ENCODE results near the gene MILR1.
"Not testable (repeated sequence)": the region's sequence is repeated elsewhere in the genome, so short reads cannot be mapped to it uniquely, and the experiment has no call there.

The MILR1 gene

DNA sequence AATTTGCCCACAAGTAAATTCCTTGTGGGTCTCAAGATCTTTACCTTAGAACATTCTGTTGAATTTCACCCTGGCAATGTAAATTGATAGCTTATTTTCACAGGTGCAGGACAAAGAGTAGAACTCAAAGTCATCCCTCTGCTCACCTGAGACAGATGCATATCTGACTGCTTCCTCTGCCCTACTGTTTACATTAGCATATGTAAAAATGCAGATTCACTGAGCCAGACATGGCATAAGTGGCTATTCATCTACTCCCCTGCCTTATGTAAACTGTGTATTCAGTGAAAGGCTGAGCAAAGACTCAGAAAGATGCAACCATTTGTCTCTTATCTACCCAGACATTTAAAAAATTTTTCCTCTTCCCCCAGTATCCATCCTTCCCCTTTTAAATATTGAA lies 22.3 kb upstream of the MILR1 start:
- no peak for DNase-seq

DNA sequence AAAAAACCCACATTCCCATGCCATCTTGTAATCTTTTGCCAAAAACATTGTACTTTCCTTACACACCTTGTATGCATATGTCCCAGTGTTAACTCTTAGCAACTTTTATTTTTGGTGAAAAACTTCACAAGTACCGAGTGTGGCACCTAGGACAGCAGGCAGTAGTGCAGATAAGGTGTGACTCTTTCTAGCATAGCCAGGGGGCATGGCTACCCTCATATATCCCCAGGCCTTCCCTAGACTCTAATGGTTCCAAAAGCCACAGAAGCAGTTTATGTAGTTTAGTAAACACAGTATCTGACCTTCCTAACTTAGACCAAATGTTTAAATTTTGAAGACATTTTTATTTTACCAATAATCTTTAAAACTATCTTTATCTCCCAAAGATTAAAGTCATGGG lies 20.5 kb upstream of the MILR1 start:
- DNase-seq: no peak

DNA sequence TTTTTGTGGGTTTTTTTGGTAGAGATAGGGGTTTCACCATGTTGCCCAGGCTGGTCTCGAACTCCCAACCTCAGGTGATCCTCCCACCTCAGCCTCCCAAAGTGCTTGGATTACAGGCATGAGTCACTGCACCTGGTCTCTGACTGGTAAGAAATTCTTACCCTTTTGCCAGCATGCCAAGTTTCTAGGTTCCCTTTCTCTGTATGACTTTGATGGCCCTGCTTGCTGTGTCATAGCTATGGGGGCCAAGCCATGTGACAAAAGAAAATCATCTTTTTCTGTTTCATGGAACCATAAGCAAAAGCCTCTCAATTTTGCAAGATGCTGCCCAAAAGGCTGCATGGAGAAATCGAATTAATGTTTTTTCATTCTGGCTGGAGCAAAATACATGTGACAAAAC lies 18.9 kb upstream of the MILR1 start:
- DNase-seq: not testable (repeated sequence)

DNA sequence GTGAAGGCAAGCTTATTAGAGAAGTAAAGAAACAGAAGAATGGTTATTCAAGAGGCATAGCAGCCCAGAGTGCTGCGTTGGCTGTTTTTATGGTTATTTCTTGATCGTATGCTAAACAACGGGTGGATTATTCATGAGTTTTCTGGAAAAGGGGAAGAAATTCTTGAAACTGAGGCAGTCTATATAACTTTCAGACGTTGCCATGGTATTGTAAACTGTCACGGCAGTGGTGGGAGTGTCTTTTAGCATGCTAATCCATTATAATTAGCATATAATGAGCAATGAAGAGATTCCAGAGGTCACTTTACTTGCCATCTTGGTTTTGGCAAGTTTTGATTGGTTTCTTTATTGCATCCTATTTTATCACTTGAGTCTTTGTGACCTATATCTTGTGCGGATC lies 17.4 kb upstream of the MILR1 start:
- no peak for DNase-seq

DNA sequence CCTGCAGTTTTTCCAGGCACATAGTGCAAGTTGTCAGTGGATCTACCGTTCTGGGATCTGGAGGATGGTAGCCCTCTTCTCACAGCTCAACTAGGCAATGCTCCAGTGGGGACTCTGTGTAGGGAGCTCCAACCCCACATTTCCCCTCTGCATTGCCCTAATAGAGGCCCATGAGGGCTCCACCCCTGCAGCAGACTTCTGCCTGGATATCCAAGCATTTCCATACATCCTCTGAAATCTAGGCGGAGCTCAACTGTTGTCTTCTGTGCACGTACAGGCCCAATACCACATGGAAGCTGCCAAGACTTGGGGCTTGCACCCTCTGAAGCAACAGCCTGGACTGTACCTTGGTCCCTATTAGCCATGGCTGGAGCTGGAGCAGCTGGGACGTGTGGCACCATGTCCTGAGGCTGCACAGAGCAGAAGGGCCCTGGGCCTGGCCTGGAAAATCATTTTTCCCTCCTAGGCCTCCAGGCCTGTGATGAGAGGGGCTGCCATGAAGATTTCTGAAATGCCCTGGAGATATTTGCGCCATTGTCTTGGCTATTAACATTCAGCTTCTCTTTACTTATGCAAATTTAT lies 10.9 kb upstream of the MILR1 start:
- no peak for DNase-seq

DNA sequence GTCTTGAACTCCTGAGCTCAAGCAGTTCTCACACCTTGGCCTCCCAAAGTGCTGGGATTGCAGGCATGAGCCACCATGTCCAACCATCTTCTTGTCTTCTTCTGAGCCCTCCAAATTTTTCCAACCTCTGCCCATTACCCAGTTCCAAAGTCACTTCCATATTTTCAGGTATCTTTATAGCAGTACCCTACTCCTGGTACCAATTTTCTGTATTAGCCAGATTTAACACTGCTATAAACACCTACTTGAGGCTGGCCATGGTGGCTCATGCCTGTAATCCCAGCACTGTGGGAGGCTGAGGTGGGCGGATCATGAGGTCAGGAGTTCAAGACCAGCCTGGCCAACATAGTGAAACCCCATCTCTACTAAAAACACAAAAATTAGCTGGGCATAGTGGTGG lies 9.4 kb upstream of the MILR1 start:
- not testable (repeated sequence) for DNase-seq

DNA sequence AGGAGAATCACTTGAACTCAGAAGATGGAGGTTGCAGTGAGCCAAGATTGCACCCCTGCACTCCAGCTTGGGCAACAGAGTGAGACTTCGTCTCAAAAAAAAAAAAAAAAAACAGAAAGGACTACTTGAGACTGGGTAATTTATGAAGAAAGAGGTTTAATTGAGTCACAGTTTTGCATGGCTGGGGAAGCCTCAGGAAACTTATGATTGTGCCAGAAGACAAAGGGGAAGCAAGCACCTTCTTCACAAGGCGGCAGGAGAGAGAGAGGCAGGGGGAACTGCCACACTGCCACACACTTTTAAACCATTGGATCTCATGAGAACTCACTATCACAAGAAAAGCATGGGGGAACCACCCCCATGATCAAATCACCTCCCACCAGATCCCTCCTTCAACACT lies 9.0 kb upstream of the MILR1 start:
- DNase-seq: no peak

DNA sequence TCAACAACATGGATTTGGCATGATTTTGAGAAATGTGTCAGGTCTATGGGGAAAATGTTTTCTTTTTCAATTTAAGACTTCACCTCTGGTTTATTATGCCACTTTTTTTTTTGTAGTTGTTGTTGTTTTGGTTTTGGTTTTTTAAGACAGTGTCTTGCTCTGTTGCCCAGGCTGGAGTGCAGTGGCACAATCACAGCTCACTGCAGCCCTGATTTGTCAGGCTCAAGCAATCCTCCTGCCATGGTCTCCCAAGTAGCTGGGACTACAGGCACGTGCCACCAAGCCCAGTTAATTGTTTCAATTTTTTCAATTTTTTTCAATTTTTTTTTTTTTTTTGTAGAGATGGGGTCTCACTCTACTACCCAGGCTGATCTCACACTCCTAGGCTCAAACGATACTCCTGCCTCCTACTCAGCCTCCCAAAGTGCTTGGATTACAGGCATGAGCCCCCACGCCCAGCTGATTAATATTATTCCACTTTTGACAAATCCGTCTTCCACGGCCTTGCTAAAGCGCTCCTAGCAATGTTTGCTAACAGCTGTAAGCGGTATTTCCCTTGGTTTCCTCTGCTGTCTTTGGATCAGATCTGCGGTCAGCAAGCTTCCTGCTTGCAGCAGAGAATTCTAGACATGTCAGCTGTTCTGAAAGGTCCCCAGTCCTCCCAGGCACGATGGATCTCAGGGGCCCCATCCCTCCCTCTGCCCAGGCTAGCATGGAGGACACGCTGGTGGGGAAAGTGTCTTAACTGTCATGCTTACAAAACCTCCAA lies 7.0 kb upstream of the MILR1 start:
- peak in 10 of 51 donors; percentile 2 to 31 (median 14) for DNase-seq

DNA sequence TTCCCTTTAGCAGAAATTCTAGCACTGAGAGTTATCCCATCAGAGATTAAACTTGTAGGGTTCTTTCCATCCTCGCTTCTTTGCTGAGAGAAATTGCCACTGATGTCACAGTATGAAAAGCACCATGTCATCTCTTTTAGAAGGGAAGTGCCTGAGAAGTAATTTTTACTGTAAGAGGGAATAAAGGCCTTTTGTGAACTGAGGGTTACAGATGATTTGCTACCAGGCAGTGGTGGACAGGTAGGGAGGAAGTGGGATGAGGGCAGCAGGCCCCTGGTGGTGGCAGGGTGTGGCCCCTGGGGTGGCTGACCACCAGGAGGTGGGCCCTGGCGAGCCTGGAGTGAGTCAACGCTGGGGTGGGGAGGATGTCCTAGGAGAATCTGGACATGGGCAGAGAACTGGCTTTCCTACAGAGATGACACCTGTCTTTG lies 6.4 kb upstream of the MILR1 start:
- DNase-seq: no peak

DNA sequence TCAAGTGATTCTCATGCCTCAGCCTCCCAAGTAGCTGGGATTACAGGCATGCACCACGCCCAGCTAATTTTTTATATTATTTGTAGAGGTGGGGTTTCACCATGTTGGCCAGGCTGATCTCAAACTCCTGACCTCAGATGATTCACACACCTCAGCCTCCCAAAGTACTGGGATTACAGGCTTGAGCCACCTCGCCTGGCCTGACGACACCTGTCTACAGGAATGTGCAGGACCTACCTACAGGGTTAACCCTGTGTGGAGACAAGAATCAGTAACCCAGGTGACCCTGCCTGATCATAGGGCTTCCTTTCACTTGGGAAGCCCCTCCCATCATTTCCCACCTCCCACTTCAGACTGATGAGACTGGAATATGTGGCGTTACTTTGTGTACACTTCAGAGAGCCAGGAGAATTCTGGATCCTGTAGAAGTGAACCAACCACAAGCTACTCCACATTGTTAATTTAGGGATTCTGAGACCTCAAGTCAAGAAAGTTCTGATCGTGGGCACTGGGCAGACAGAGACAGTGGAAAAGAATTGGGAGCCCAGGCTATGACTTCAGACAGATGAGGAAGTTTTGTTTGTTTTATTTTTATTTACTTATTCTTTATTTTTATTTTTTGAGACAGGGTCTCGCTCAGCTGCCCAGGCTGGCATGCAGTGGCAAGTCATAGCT lies 5.7 kb upstream of the MILR1 start:
- DNase-seq: no peak

DNA sequence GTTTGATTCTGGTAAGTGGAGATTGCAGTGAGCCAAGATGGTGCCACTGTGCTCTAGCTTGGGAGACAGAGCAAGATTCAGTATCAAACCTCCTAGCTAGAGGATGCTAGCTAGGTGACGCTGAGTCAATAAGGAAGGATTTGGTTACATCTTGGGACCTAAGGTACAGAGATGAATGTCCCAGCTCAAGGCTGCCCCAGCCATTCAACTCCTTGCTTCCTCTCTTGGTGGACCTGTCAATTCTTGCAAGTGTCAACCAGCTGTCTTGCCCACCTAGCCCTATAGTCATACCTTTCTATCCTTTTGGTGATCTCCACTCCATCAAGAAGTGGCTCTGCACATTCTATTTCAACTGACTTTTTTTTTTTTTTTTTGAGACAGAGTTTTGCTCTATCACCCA lies 1.4 kb upstream of the MILR1 start:
- no peak for DNase-seq

DNA sequence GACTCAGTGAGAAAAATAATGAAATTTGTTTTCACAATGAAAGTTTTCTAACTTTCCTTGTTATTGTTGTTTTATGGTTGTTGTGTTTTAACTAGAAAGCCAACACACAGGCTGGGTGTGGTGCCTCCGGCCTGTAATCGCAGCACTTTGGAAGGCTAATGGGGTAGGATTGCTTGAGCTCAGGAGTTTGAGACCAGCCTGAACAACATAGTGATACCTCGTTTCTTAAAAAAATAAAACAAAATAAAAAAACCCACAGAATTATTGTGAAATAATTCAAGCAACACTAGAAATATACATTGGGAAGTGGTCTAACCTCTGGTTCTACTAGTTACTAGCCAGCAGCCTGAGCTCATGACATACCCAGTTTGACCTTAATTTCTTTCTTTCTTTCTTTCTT lies 630 bp downstream of the MILR1 start:
- DNase-seq: no peak

DNA sequence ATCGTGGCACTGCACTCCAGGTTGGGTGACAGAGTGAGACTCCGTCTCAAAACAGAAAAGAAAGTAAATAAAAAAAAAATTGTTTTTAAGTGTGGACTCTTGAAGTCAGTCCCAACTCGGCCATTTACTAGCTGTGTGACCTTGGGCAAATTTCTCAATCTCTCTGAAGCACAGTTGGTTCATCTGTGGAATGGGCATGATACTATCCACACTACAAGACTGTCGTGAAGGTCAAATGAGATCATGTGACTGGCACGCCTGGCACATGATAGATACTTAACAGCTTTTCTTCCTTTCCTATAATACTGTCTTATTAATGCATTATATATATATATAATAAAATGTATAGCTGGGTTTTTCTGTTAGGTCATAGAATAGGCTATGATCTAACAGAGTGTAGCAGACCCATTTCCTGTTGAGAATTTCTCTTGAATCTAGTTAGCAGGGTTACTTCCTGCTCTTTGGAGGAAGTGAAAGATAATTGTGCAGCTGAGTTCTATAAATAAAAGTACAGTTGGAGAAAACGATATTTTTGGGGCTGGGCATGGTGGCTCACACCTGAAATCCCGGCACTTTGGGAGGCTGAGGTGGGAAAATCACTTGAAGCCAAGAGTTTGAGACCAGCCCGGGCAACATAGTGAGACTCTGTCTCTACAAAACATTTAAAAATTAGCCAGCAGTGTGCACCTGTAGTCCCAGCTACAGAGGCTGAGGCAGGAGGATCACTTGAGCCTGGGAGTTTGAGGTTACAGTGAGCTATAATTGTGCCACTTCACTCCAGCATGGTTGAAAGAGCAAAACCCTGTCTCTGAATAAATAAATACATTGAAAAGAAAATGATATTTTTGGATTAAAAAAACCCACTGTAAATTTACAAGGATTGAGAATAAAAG lies 7.3 kb downstream of the MILR1 start:
- no peak for DNase-seq

DNA sequence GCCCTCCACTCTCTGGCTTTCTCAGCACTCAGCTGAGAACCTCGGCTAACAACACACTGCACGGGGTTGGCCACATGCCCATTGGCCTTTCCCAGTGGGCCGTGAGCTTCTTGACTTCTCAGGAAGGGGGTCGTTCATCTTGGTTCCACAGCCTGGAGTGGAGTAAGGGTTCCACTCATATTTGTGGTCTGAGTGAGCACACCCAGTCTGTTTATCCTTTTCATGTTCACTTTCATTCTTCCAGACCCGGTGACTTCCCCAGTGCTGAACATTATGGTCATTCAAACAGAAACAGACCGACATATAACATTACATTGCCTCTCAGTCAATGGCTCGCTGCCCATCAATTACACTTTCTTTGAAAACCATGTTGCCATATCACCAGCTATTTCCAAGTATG lies 8.2 kb downstream of the MILR1 start:
- DNase-seq: no peak

DNA sequence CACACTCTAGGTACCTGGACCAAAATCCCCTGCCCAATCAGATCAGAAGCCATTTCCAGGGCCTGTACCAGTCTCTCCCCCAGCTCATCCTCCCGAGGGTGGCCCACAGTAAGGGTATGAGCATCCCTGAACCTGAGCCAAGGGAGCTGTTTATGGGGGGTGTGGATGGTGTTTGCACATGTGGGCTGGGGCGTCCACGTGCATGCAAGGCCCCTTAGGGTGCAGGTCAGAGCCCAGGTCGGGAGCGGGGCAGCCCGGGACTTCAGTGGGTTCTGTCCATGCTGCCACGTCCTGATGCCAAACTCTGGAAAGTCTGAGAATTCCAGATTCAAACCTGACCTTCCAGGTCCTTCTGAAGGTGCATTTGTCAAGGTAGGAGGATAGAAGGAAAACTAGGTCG lies 9.8 kb downstream of the MILR1 start:
- DNase-seq: no peak

DNA sequence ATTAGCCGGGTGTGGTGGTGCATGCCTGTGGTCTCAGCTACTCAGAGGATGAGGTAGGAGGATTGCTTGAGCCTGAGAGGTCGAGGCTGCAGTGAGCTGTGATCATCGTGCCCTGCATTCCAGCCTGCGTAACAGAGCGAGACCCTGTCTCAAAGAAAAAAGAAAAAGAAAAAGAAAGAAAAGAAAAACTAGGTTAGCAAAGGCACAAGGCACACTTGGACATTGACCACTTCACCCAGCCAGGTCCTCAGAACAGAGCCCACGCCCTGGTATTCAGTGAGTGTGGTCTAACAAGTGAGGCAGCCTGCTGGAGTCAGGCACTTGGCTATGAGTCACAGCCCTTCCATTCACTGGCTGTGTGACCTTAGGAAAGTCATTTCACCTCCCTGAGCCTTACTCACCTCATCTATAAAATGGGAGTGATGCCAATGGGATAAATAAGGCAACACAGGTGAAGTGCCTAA lies 10.4 kb downstream of the MILR1 start:
- DNase-seq: no peak

DNA sequence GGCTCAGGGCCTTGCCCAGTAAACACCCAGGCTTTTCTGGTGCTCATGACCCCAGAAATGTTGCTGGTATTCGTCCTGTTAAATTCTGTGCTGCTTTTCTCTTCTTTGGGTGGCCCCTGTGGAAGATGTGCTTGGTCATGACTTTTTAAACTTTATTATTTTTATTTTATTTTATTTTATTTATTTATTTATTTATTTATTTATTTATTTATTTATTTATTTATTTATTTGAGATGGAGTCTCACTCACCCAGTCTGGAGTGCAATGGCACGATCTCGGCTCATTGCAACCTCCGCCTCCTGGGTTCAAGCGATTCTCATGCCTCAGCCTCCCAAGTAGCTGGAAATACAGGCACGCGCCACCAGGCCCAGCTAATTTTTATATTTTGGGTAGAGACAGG lies 10.9 kb downstream of the MILR1 start:
- not testable (repeated sequence) for DNase-seq

DNA sequence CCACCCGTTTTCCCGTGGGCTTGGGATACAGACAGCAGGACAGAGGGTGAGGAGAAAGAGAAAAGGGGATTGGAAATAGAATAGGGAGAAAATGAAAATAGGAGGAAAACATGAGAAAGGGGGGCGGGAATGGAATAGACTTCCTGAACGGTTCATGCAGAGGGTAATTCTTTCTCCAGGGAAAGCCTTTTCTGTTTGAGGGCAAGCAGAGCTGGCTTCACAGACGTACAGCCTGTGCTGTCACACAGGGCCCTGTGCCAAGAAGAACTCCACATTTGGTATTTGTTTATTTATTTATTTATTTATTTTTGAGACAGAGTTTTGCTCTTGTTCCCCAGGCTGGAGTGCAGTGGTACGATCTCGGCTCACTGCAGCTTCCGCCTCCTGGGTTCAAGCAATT lies 12.0 kb downstream of the MILR1 start:
- no peak for DNase-seq

DNA sequence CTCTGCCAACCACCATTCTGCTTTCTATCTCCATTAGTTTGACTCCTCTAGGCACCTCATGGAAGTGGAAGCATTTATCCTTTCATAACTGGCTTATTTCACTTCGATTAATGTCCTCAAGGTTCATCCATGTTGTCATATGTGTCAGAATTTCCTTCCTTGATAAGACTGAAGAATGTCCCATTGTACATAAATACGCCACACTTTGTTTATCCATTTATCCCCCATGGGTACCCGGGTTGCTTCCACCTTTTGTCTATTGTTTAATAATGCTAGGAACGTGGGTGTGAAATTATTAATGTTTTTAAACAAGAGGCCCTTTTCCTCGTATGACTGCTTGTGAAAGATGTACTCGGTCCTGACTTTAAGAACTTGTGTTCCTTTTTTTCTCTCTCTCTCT lies 12.9 kb downstream of the MILR1 start:
- DNase-seq: no peak

DNA sequence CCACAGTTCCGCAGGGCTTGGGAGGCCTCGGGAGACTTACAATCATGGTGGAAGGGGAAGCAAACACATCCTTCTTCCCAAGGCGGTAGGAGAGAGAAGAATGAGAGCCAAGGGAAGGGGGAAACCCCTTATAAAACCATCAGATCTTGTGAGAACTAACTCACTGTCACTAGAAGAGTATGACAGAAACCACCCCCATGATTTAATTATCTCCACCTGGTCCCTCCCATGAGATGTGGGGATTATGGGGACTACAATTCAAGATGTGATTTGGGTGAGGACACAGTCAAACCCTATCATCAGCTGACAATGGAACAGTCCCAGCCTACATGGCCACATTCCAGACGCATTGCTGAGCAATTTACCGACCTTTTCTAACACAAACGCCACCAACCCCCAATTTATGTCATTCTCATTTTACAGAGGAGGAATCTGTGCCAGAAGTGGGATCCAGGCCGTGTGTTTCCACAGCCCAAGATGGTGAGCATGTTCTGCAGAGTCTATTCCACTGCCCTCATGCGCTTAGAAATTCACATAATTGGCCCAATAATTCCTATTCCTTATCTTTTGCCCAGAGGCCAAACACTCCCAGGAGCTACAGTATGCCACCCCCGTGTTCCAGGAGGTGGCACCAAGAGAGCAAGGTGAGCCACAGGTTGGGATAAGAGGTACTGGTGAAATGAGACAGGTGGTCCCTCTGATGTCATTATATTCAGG lies 17.3 kb downstream of the MILR1 start:
- no peak for DNase-seq

DNA sequence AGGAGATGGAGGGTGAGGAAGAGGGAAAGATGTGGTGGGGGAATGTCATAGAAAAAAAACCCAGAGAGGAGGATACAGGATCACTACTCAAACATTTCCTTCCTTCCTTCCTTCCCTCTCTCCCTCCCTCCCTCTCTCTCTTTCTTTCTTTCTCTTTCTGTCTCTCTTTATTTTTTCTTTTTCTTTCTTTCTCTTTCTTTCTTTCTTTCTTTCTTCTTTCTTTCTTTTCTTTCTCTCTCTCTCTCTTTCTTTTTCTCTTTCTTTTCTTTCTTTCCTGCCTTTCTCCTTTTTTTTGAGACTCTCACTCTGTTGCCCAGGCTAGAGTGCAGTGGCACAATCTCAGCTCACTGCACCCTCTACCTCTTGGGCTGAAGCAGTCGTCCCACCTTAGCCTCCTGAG lies 17.9 kb downstream of the MILR1 start:
- not testable (repeated sequence) for DNase-seq

All from hypothalamus (tissue), 51 donors.